H1 (cell line): ENCODE results near the gene RAB34. TPM values are rescaled to one million over a fixed set of nuclear protein-coding genes. Genes with fewer than 3 reads are reported as not detected.

Source experiments
- BACH1 ChIP-seq: IDR thresholded peaks from 2 replicates; pipeline ENCODE4 v1.6.1; 2012; ENCODE audit warnings: low read length, improper control_type of control experiment
- JUN ChIP-seq: IDR thresholded peaks from 2 replicates; pipeline ENCODE4 v1.6.1; 2011; ENCODE audit warnings: low read depth, mild to moderate bottlenecking, improper control_type of control experiment, low read length
- RXRA ChIP-seq: IDR thresholded peaks from 2 replicates; pipeline ENCODE4 v1.6.1; 2011; ENCODE audit warnings: low read depth, mild to moderate bottlenecking, low read length, moderate library complexity; ENCODE audit not compliant: insufficient read depth
- SIRT6 ChIP-seq: IDR thresholded peaks from one replicate; pipeline ENCODE4 v1.7.1; 2012; ENCODE audit warnings: low read length, inconsistent platforms
- SP4 ChIP-seq: IDR thresholded peaks from 2 replicates; pipeline ENCODE4 v1.6.1; 2012; ENCODE audit warnings: low read length, inconsistent platforms
- USF2 ChIP-seq: IDR thresholded peaks from 2 replicates; pipeline ENCODE4 v1.6.1; 2011; ENCODE audit warnings: low read length, improper control_type of control experiment
- polyA plus RNA-seq, 7 experiments: library from polyadenylated mRNA; depleted of rRNA in 3 of 7; stranded (reverse) in 5 of 7; unstranded in 2 of 7; fragments of >200 nt in 5 of 7; fragments of 200-250 nt in 2 of 7; gene quantifications; 1 replicate in 5 of 7; 2 replicates in 1 of 7; 4 replicates in 1 of 7; pipeline versions ENCODE4 v1.2.1 to v1.2.3, GENCODE V29; 2011 to 2013; ENCODE audit warnings: missing spikeins in 2 of 7, mixed read lengths in 2 of 7
- total RNA-seq: library from RNA; stranded (reverse); fragmentation: NEBNext Ultra II Directional; extraction: Animal tissue kit (Norgen Biotek cat#: 25700); gene quantifications from 2 replicates; pipeline ENCODE4 v1.2.1, GENCODE V29; 2021
- TF ChIP-seq, protein P1 (sequence below): fragments of 300-600 bp; sonication (generic); IDR thresholded peaks from 2 replicates; pipeline ENCODE4 v1.7.1; 2012; ENCODE audit warnings: low read length, moderate library complexity, mild to moderate bottlenecking, inconsistent platforms; ENCODE audit not compliant: insufficient replicate concordance

The RAB34 gene
- total and polyA plus RNA-seq, 2 of the 8 experiments (the other 6 are each of a cell fraction or from before 2014, with no cell fraction given) = 237 to 305 TPM

- TF ChIP-seq, protein P1, sequence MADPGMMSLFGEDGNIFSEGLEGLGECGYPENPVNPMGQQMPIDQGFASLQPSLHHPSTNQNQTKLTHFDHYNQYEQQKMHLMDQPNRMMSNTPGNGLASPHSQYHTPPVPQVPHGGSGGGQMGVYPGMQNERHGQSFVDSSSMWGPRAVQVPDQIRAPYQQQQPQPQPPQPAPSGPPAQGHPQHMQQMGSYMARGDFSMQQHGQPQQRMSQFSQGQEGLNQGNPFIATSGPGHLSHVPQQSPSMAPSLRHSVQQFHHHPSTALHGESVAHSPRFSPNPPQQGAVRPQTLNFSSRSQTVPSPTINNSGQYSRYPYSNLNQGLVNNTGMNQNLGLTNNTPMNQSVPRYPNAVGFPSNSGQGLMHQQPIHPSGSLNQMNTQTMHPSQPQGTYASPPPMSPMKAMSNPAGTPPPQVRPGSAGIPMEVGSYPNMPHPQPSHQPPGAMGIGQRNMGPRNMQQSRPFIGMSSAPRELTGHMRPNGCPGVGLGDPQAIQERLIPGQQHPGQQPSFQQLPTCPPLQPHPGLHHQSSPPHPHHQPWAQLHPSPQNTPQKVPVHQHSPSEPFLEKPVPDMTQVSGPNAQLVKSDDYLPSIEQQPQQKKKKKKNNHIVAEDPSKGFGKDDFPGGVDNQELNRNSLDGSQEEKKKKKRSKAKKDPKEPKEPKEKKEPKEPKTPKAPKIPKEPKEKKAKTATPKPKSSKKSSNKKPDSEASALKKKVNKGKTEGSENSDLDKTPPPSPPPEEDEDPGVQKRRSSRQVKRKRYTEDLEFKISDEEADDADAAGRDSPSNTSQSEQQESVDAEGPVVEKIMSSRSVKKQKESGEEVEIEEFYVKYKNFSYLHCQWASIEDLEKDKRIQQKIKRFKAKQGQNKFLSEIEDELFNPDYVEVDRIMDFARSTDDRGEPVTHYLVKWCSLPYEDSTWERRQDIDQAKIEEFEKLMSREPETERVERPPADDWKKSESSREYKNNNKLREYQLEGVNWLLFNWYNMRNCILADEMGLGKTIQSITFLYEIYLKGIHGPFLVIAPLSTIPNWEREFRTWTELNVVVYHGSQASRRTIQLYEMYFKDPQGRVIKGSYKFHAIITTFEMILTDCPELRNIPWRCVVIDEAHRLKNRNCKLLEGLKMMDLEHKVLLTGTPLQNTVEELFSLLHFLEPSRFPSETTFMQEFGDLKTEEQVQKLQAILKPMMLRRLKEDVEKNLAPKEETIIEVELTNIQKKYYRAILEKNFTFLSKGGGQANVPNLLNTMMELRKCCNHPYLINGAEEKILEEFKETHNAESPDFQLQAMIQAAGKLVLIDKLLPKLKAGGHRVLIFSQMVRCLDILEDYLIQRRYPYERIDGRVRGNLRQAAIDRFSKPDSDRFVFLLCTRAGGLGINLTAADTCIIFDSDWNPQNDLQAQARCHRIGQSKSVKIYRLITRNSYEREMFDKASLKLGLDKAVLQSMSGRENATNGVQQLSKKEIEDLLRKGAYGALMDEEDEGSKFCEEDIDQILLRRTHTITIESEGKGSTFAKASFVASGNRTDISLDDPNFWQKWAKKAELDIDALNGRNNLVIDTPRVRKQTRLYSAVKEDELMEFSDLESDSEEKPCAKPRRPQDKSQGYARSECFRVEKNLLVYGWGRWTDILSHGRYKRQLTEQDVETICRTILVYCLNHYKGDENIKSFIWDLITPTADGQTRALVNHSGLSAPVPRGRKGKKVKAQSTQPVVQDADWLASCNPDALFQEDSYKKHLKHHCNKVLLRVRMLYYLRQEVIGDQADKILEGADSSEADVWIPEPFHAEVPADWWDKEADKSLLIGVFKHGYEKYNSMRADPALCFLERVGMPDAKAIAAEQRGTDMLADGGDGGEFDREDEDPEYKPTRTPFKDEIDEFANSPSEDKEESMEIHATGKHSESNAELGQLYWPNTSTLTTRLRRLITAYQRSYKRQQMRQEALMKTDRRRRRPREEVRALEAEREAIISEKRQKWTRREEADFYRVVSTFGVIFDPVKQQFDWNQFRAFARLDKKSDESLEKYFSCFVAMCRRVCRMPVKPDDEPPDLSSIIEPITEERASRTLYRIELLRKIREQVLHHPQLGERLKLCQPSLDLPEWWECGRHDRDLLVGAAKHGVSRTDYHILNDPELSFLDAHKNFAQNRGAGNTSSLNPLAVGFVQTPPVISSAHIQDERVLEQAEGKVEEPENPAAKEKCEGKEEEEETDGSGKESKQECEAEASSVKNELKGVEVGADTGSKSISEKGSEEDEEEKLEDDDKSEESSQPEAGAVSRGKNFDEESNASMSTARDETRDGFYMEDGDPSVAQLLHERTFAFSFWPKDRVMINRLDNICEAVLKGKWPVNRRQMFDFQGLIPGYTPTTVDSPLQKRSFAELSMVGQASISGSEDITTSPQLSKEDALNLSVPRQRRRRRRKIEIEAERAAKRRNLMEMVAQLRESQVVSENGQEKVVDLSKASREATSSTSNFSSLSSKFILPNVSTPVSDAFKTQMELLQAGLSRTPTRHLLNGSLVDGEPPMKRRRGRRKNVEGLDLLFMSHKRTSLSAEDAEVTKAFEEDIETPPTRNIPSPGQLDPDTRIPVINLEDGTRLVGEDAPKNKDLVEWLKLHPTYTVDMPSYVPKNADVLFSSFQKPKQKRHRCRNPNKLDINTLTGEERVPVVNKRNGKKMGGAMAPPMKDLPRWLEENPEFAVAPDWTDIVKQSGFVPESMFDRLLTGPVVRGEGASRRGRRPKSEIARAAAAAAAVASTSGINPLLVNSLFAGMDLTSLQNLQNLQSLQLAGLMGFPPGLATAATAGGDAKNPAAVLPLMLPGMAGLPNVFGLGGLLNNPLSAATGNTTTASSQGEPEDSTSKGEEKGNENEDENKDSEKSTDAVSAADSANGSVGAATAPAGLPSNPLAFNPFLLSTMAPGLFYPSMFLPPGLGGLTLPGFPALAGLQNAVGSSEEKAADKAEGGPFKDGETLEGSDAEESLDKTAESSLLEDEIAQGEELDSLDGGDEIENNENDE = no peak
- TF ChIP-seq SP4 (no peak), JUN (no peak), SIRT6 (no peak), USF2 (no peak), BACH1 (no peak), RXRA (no peak)
Observed at GRCh38 chr17:28735242-28735722, 17.6 kb upstream of the RAB34 start (continued).
